Retinal pigment epithelial cell (primary cell): Measurements from ENCODE around the gene TTC28.
"Not testable (repeated sequence)": the region's sequence is repeated elsewhere in the genome, so short reads cannot be mapped to it uniquely, and the experiment has no call there.

ENCODE experiments used
- DNase-seq: peaks from one replicate; pipeline ENCODE4 v3.0.0-alpha.2; 2010; ENCODE audit warnings: low read depth
- H3K4me3 ChIP-seq: 2 replicates; pipeline ENCODE4 v1.5.1; 2011; ENCODE audit warnings: mild to moderate bottlenecking, low read length, control low read depth, moderate library complexity
- CTCF ChIP-seq: conservative IDR thresholded peaks from 2 replicates; pipeline ENCODE4 v1.5.1; 2011; ENCODE audit warnings: low read depth, low read length, control low read depth, inconsistent platforms

The TTC28 gene

GRCh38 chr22:28203286-28203685, 476.4 kb downstream of the TTC28 start:
- H3K4me3 ChIP-seq, result no peak overlapping the region
- TF ChIP-seq CTCF, result no peak
- no peak for DNase-seq

- DNase-seq, result no peak
- no peak for TF ChIP-seq CTCF
- no peak overlapping the region for H3K4me3 ChIP-seq
Measured at GRCh38 chr22:28198692-28199091, 480.9 kb downstream of the TTC28 start.

GRCh38 chr22:28191571-28191970, 488.1 kb downstream of the TTC28 start:
- DNase-seq, H3K4me3 ChIP-seq: not testable (repeated sequence)

GRCh38 chr22:28188178-28188879, 491.3 kb downstream of the TTC28 start:
- no peak for TF ChIP-seq CTCF
- H3K4me3 ChIP-seq, result no peak overlapping the region

GRCh38 chr22:28187612-28188011, 492.0 kb downstream of the TTC28 start:
- no peak for TF ChIP-seq CTCF
- DNase-seq, result no peak

More at GRCh38 chr22:28188178-28188879, 491.3 kb downstream of the TTC28 start:
- no peak for DNase-seq

GRCh38 chr22:28186641-28187040, 493.0 kb downstream of the TTC28 start:
- no peak overlapping the region for H3K4me3 ChIP-seq
- TF ChIP-seq CTCF, result no peak
- DNase-seq, result no peak

More at GRCh38 chr22:28187612-28188011, 492.0 kb downstream of the TTC28 start:
- no peak overlapping the region for H3K4me3 ChIP-seq

- no peak for TF ChIP-seq CTCF
- no peak for DNase-seq
- no peak overlapping the region for H3K4me3 ChIP-seq
Measured at GRCh38 chr22:28185130-28185529, 494.5 kb downstream of the TTC28 start.
